Measurements from ENCODE around the gene MIA3. TPM values are rescaled to one million over a fixed set of nuclear protein-coding genes. Genes with fewer than 3 reads are reported as not detected.

The MIA3 gene
- total and polyA plus RNA-seq, 9 of the 15 experiments (the other 6 are each of a cell fraction or from before 2014, with no cell fraction given), result 21.6 to 89.4 (median 40.8) TPM

GRCh38 chr1:222588135-222588534 is 29.8 kb upstream of the MIA3 start:
- ChIA-PET CTCF (ENCODE audit: low intra/inter-chr PET ratio) (no interaction called here), POLR2A (no interaction called here)
- no peak for ATAC-seq
- no peak overlapping the region for H3K4me3 ChIP-seq
- H3K9me3 ChIP-seq (replicated peaks; ENCODE audit: control insufficient read depth, insufficient read depth, low read depth, low read length), result no peaks in the 10 kb centered on the region
- no peak overlapping the region; a peak in 1 of 4 replicates for H3K9ac ChIP-seq (ENCODE audit: insufficient read depth in 1 of 2, low read depth in 2 of 2, low read length in 2 of 2)
- H3K9me1 ChIP-seq (ENCODE audit: control insufficient read depth, insufficient read depth, low read length), result no peaks in the 10 kb centered on the region
- intact Hi-C loops (cut with micrococcal nuclease), result loop anchor here (2.0 kb wide), 2 partner anchors 31 to 123 kb away; partner anchors contain the start of gene MIA3
- peaks cover 0 to 3% of the 10 kb centered on the region in 2 experiments; a peak in 2 of 5 replicates for H3K4me1 ChIP-seq (replicated peaks in 1 of 2; ENCODE audit: control insufficient read depth in 2 of 2, insufficient read depth in 2 of 2, low read length in 2 of 2)
- no peak overlapping the region for H3K27ac ChIP-seq (ENCODE audit: extremely low read depth, low read depth, low read length)
- no peak for TF ChIP-seq NCOA6 (IDR thresholded peaks at IDR 0.05)
- no peak for TF ChIP-seq FOXA1 (IDR thresholded peaks at IDR 0.05; ENCODE audit: borderline replicate concordance)
- TF ChIP-seq FOXK2 (conservative IDR thresholded peaks at IDR 0.05 in 1 of 2, IDR thresholded peaks at IDR 0.05 in 1 of 2; ENCODE audit: low read depth in 2 of 2), result no peak
- peak; percentile 93 for TF ChIP-seq NFIC (IDR thresholded peaks at IDR 0.05)
- TF ChIP-seq ZEB2 (IDR thresholded peaks at IDR 0.05), result no peak
- peak; percentile 71 for TF ChIP-seq NFIX (CRISPR knock-in tag; IDR thresholded peaks at IDR 0.05; ENCODE audit: low read depth)
- TF ChIP-seq, protein P1, sequence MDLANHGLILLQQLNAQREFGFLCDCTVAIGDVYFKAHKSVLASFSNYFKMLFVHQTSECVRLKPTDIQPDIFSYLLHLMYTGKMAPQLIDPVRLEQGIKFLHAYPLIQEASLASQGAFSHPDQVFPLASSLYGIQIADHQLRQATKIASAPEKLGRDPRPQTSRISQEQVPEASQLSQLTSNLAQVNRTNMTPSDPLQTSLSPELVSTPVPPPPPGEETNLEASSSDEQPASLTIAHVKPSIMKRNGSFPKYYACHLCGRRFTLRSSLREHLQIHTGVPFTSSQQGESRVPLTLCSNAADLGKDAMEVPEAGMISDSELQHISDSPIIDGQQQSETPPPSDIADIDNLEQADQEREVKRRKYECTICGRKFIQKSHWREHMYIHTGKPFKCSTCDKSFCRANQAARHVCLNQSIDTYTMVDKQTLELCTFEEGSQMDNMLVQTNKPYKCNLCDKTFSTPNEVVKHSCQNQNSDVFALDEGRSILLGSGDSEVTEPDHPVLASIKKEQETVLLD (IDR thresholded peaks at IDR 0.05), result no peak
- TF ChIP-seq ZFP1 (CRISPR knock-in tag; IDR thresholded peaks at IDR 0.05), result no peak
- TF ChIP-seq, protein P2, sequence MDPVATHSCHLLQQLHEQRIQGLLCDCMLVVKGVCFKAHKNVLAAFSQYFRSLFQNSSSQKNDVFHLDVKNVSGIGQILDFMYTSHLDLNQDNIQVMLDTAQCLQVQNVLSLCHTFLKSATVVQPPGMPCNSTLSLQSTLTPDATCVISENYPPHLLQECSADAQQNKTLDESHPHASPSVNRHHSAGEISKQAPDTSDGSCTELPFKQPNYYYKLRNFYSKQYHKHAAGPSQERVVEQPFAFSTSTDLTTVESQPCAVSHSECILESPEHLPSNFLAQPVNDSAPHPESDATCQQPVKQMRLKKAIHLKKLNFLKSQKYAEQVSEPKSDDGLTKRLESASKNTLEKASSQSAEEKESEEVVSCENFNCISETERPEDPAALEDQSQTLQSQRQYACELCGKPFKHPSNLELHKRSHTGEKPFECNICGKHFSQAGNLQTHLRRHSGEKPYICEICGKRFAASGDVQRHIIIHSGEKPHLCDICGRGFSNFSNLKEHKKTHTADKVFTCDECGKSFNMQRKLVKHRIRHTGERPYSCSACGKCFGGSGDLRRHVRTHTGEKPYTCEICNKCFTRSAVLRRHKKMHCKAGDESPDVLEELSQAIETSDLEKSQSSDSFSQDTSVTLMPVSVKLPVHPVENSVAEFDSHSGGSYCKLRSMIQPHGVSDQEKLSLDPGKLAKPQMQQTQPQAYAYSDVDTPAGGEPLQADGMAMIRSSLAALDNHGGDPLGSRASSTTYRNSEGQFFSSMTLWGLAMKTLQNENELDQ (CRISPR knock-in tag; IDR thresholded peaks at IDR 0.05; ENCODE audit: borderline replicate concordance), result no peak
- TF ChIP-seq SMARCC2 (IDR thresholded peaks at IDR 0.05; ENCODE audit: low read depth), result no peak
- WGBS (ENCODE audit: insufficient coverage, low coverage, missing lambda C conversion rate), result 68% methylated on average over 1 of the region's 1 CpG
- H2AFZ ChIP-seq (ENCODE audit: low read depth, low read length), result no peak overlapping the region
- no peak for FAIRE-seq
- in situ Hi-C loops (cut with MboI), result no loop called here
- no peak for DNase-seq (ENCODE audit: extremely low read depth in 1 of 4, low spot score in 3 of 4)
- H3K36me3 ChIP-seq (ENCODE audit: control insufficient read depth, insufficient read depth, low read length), result peaks cover 48% of the 10 kb centered on the region
- peaks cover 49% of the 10 kb centered on the region for H3K79me2 ChIP-seq (ENCODE audit: control insufficient read depth, insufficient read depth, low read length)
- peak overlapping the region; percentile 16; the same call in 1 of the 2 replicates for H3K4me2 ChIP-seq (ENCODE audit: insufficient read depth, low read length)
- BruUV-seq (replicated peaks), result no TSS peak
- H4K20me1 ChIP-seq (replicated peaks; ENCODE audit: control insufficient read depth, insufficient read depth, low read length), result no peaks in the 10 kb centered on the region
- H3K27me3 ChIP-seq (ENCODE audit: control insufficient read depth in 2 of 2, insufficient read depth in 2 of 2, low read length in 2 of 2), result no peaks in the 10 kb centered on the region; a peak in 1 of 5 replicates
